ENCODE data around the gene HSPA1L. TPM values are rescaled to one million over a fixed set of nuclear protein-coding genes. Genes with fewer than 3 reads are reported as not detected.
"Not testable (repeated sequence)": the region's sequence is repeated elsewhere in the genome, so short reads cannot be mapped to it uniquely, and the experiment has no call there.

HSPA1L gene
- total and polyA plus RNA-seq, 10 of the 15 experiments (the other 5 are each of a cell fraction or from before 2014, with no cell fraction given), result 0.69 to 2.5 (median 1.5) TPM

DNA sequence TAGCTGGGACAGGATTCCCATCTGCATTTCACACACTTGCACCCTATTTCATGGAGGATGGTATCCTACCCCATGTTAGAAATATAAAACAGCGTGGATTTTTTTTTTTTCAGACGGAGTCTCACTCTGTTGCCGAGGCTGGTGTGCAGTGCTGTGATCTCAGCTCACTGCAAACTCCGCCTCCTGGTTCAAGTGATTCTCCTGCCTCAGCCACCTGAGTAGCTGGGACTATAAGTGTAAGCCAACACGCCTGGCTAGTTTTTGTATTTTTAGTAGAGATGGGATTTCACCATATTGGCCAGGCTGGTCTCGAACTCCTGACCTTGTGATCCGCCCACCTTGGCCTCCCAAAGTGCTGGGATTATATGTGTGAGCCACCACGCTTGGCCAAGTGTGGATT lies 42.7 kb upstream of the HSPA1L start:
- RAD21 ChIA-PET (ENCODE audit: unreplicated experiment); H3K27ac ChIP-seq (ENCODE audit: control insufficient read depth, insufficient read depth); H2AFZ ChIP-seq (ENCODE audit: control insufficient read depth, low read depth, low read length); ATAC-seq; intact Hi-C loops (cut with micrococcal nuclease; ENCODE audit: unreplicated experiment); BruUV-seq (replicated peaks); H3K9ac ChIP-seq (ENCODE audit: control insufficient read depth, insufficient read depth, low read length); H3K79me2 ChIP-seq (ENCODE audit: control insufficient read depth, insufficient read depth, low read length); H4K20me1 ChIP-seq (ENCODE audit: control insufficient read depth, insufficient read depth); SMC1A ChIA-PET (ENCODE audit: uncharacterized antibody, unreplicated experiment); H3K4me2 ChIP-seq (ENCODE audit: control insufficient read depth, insufficient read depth); H3K4me3 ChIP-seq; DNase-seq (ENCODE audit: low read depth, low spot score); H3K36me3 ChIP-seq (ENCODE audit: control insufficient read depth in 2 of 2, insufficient read depth in 2 of 2, low read length in 1 of 2); H3K4me1 ChIP-seq (ENCODE audit: control insufficient read depth, insufficient read depth, low read length); H3K9me3 ChIP-seq (replicated peaks; ENCODE audit: control insufficient read depth, insufficient read depth, low read length); FAIRE-seq; H3K27me3 ChIP-seq (replicated peaks in 1 of 2; ENCODE audit: control insufficient read depth in 2 of 2, insufficient read depth in 2 of 2, low read length in 1 of 2); CTCF ChIA-PET; in situ Hi-C loops (cut with MboI): not testable (repeated sequence)
- POLR2A ChIA-PET, result interaction anchor here (0.5 to 0.7 kb wide), 3 partner anchors 19 to 924 kb away, joined by 3 to 5 read pairs (median 3); no protein-coding TSS in a partner anchor
- WGBS (ENCODE audit: insufficient coverage, insufficient replicate concordance, low lambda C conversion rate, missing lambda C conversion rate), result 89% methylated on average over 8 of the region's 8 CpGs

DNA sequence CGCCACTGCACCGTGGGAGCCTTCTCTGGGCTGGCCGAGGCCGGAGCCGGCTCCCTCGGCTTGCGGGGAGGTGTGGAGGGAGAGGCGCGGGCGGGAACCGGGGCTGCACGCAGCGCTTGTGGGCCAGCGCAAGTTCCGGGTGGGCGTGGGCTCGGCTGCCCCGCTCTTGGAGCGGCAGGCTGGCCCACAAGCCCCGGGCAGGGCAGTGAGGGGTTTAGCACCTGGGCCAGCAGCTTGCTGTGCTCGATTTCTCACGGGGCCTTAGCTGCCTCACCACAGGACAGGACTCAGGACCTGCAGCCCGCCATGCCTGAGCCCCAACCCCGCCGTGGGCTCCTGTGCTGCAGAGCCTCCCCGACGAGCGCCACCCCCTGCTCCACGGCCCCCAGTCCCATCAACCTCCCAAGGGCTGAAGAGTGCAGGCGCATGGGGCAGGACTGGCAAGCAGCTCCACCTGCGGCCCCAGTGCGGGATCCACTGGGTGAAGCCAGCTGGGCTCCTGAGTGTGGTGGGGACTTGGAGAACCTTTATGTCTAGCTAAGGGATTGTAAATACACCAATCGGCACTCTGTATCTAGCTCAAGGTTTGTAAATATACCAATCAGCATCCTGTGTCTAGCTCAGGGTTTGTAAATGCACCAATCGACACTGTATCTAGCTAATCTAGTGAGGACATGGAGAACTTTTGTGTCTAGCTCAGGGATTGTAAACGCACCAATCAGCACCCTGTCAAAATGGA lies 37.1 kb upstream of the HSPA1L start:
- CTCF ChIA-PET; H4K20me1 ChIP-seq (ENCODE audit: control insufficient read depth, insufficient read depth); H3K4me1 ChIP-seq (ENCODE audit: control insufficient read depth, insufficient read depth, low read length); H3K79me2 ChIP-seq (ENCODE audit: control insufficient read depth, insufficient read depth, low read length); H3K36me3 ChIP-seq (ENCODE audit: control insufficient read depth in 2 of 2, insufficient read depth in 2 of 2, low read length in 1 of 2); POLR2A ChIA-PET; H2AFZ ChIP-seq (ENCODE audit: control insufficient read depth, low read depth, low read length); intact Hi-C loops (cut with micrococcal nuclease; ENCODE audit: unreplicated experiment); ATAC-seq; H3K4me3 ChIP-seq; DNase-seq (ENCODE audit: low read depth, low spot score); H3K9ac ChIP-seq (ENCODE audit: control insufficient read depth, insufficient read depth, low read length); H3K27me3 ChIP-seq (replicated peaks in 1 of 2; ENCODE audit: control insufficient read depth in 2 of 2, insufficient read depth in 2 of 2, low read length in 1 of 2); H3K9me3 ChIP-seq (replicated peaks; ENCODE audit: control insufficient read depth, insufficient read depth, low read length); FAIRE-seq; BruUV-seq (replicated peaks); H3K4me2 ChIP-seq (ENCODE audit: control insufficient read depth, insufficient read depth); in situ Hi-C loops (cut with MboI); H3K27ac ChIP-seq (ENCODE audit: control insufficient read depth, insufficient read depth): not testable (repeated sequence)
- ChIA-PET SMC1A (ENCODE audit: uncharacterized antibody, unreplicated experiment) (interaction anchor here (1.0 kb wide), 1 partner anchor 13 kb away, joined by 4 read pairs; no protein-coding TSS in a partner anchor), RAD21 (ENCODE audit: unreplicated experiment) (interaction anchor here (0.8 kb wide), 1 partner anchor 22 kb away, joined by 3 read pairs; no protein-coding TSS in a partner anchor)
- 88% methylated on average over 30 of the region's 35 CpGs for WGBS (ENCODE audit: insufficient coverage, insufficient replicate concordance, low lambda C conversion rate, missing lambda C conversion rate)

Measured in GM12878 (cell line).